ENCODE measurements around the gene ZNF428. TPM values are rescaled to one million over a fixed set of nuclear protein-coding genes. Genes with fewer than 3 reads are reported as not detected.

Gene ZNF428
- total and polyA plus RNA-seq, 2 of the 8 experiments (the other 6 are each of a cell fraction or from before 2014, with no cell fraction given) = 7.8 to 16.7 TPM

GRCh38 chr19:43594710-43595604 is 24.5 kb downstream of the ZNF428 start (continued):
- no peak for TF ChIP-seq SP2 (IDR thresholded peaks at IDR 0.05; ENCODE audit: low read length)
- TF ChIP-seq KDM5A (IDR thresholded peaks at IDR 0.05; ENCODE audit: low read length) = no peak; the same call in 1 of the 2 replicates
- TF ChIP-seq SP1 (IDR thresholded peaks at IDR 0.05; ENCODE audit: low read depth, low read length) = no peak
- TF ChIP-seq RNF2 (IDR thresholded peaks at IDR 0.05; ENCODE audit: borderline replicate concordance, low read depth, low read length, missing control alignments, poor library complexity, severe bottlenecking) = no peak
- TF ChIP-seq CEBPB (IDR thresholded peaks at IDR 0.05; ENCODE audit: low read depth, low read length) = no peak
- TF ChIP-seq JUN (IDR thresholded peaks at IDR 0.05; ENCODE audit: low read depth, low read length) = no peak
- TF ChIP-seq EZH2 (IDR thresholded peaks at IDR 0.05; ENCODE audit: low read depth, low read length, severe bottlenecking) = no peak
- no peak for TF ChIP-seq MAFK (IDR thresholded peaks at IDR 0.05; ENCODE audit: low read depth, low read length)
- no peak for TF ChIP-seq TAF7 (optimal IDR thresholded peaks at IDR 0.05; ENCODE audit: borderline replicate concordance, low read depth, low read length)
- TF ChIP-seq KDM4A (IDR thresholded peaks at IDR 0.05; ENCODE audit: low read depth, low read length, severe bottlenecking) = peak; percentile 22
- no peak for TF ChIP-seq USF2 (IDR thresholded peaks at IDR 0.05; ENCODE audit: low read length)
- TF ChIP-seq HDAC6 (IDR thresholded peaks at IDR 0.05; ENCODE audit: low read depth, low read length) = no peak
- no peak for TF ChIP-seq SIRT6 (IDR thresholded peaks at IDR 0.05; ENCODE audit: low read length)
- peak; percentile 39 for TF ChIP-seq ASH2L (IDR thresholded peaks at IDR 0.05; ENCODE audit: low read length)
- no peak for TF ChIP-seq POU5F1 (IDR thresholded peaks at IDR 0.05; ENCODE audit: low read depth, low read length)
- no peak for TF ChIP-seq NRF1 (IDR thresholded peaks at IDR 0.05; ENCODE audit: low read depth, low read length)
- TF ChIP-seq JUND (IDR thresholded peaks at IDR 0.05; ENCODE audit: low read length) = no peak
- no peak for TF ChIP-seq CTBP2 (IDR thresholded peaks at IDR 0.05; ENCODE audit: borderline replicate concordance, insufficient read depth, insufficient read length, low read length)
- no peak for TF ChIP-seq ATF3 (IDR thresholded peaks at IDR 0.05; ENCODE audit: insufficient read depth, low read depth, low read length)
- no peak for TF ChIP-seq TBP (IDR thresholded peaks at IDR 0.05; ENCODE audit: low read depth, low read length)
- TF ChIP-seq SP4 (IDR thresholded peaks at IDR 0.05; ENCODE audit: low read length) = no peak
- TF ChIP-seq SUZ12 (IDR thresholded peaks at IDR 0.05; ENCODE audit: low read length) = no peak
- TF ChIP-seq PHF8 (conservative IDR thresholded peaks at IDR 0.05; ENCODE audit: low read depth, low read length) = no peak
